ENCODE data around the gene ATP2A1.

The ATP2A1 gene

DNA sequence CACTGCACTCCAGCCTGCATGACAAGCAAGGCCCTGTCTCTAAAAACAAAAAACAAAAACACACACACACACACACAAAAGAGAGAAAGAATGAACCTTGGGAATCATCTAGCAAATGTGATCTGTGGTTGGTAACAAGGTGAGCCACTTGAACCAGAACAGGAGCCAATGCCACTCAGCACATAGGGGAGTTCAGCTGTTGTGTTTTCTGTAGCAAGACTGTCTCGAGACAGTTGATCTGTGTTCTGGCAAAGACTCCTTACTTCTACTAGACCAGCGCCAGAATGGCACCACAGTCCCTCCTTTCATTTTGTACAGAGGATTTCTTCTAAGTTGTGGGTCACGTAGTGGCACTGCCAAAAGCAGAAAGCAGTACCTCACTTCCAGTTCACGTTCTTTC, 20.7 kb downstream of the ATP2A1 start:
- Histone ChIP-seq H2AFZ (no peak overlapping the region), H3K27ac (no peak overlapping the region), H3K9me3 (ENCODE audit: control insufficient read depth, low read length) (no peaks in the 10 kb centered on the region), H3K4me3 (ENCODE audit: low read depth, low read length) (no peak overlapping the region), H3K79me2 (no peaks in the 10 kb centered on the region), H3K4me2 (ENCODE audit: low read length) (no peak overlapping the region), H3K4me1 (no peaks in the 10 kb centered on the region), H3K27me3 (ENCODE audit: control insufficient read depth, insufficient read depth, low read length) (no peaks in the 10 kb centered on the region), H3K9ac (no peak overlapping the region), H3K36me3 (ENCODE audit: control insufficient read depth, insufficient read depth, low read length) (no peaks in the 10 kb centered on the region)
- TF ChIP-seq, protein P1, sequence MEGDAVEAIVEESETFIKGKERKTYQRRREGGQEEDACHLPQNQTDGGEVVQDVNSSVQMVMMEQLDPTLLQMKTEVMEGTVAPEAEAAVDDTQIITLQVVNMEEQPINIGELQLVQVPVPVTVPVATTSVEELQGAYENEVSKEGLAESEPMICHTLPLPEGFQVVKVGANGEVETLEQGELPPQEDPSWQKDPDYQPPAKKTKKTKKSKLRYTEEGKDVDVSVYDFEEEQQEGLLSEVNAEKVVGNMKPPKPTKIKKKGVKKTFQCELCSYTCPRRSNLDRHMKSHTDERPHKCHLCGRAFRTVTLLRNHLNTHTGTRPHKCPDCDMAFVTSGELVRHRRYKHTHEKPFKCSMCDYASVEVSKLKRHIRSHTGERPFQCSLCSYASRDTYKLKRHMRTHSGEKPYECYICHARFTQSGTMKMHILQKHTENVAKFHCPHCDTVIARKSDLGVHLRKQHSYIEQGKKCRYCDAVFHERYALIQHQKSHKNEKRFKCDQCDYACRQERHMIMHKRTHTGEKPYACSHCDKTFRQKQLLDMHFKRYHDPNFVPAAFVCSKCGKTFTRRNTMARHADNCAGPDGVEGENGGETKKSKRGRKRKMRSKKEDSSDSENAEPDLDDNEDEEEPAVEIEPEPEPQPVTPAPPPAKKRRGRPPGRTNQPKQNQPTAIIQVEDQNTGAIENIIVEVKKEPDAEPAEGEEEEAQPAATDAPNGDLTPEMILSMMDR (IDR thresholded peaks at IDR 0.05), result no peak

DNA sequence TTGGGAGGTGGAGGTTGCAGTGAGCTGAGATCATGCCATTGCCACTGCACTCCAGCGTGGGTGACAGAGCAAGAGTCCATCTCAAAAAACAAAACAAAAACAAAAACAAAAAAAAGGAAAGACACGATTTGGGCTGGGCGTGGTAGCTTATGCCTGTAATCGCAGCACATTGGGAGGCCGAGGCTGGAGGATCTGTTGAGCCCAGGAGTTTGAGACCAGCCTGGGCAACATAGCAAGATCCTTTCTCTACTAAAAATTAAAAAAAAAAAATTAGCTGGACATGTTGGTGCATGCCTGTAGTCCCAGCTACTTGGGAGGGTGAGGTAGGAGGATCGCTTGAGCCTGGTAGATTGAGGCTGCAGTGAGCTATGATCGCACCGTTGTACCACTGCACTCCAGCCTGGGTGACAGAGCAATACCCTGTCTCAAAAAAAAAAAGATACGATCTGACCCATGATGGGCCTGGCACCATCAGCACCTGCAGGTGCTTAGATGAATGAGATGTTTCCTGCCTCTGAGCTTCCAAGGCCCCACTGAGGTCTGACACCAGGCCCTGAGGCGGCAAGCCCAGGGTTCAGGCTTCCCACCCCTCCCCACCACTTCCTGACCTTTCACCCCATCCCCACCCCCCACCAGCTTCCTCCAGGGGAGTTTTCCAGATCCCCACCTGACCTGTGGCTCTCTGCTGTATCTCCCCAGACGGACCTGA, 21.7 kb downstream of the ATP2A1 start:
- Histone ChIP-seq H3K79me2 (no peaks in the 10 kb centered on the region), H3K4me2 (ENCODE audit: low read length) (no peak overlapping the region), H2AFZ (no peak overlapping the region), H3K27me3 (ENCODE audit: control insufficient read depth, insufficient read depth, low read length) (no peaks in the 10 kb centered on the region), H3K4me3 (ENCODE audit: low read depth, low read length) (no peak overlapping the region), H3K27ac (no peak overlapping the region), H3K9ac (no peak overlapping the region), H3K9me3 (ENCODE audit: control insufficient read depth, low read length) (no peaks in the 10 kb centered on the region), H3K36me3 (ENCODE audit: control insufficient read depth, insufficient read depth, low read length) (no peaks in the 10 kb centered on the region), H3K4me1 (no peaks in the 10 kb centered on the region)
- TF ChIP-seq, protein P1 (IDR thresholded peaks at IDR 0.05), result no peak

DNA sequence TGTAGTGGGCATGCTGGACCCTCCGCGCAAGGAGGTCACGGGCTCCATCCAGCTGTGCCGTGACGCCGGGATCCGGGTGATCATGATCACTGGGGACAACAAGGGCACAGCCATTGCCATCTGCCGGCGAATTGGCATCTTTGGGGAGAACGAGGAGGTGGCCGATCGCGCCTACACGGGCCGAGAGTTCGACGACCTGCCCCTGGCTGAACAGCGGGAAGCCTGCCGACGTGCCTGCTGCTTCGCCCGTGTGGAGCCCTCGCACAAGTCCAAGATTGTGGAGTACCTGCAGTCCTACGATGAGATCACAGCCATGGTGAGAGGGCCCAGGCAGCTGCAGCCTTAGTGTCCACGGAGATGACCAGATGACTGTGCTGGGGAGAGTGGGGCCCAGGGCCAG, 22.3 kb downstream of the ATP2A1 start:
- H3K9ac ChIP-seq, result no peak overlapping the region
- TF ChIP-seq, protein P1 (IDR thresholded peaks at IDR 0.05), result no peak
- no peaks in the 10 kb centered on the region for H3K79me2 ChIP-seq
- no peak overlapping the region for H3K27ac ChIP-seq
- no peaks in the 10 kb centered on the region for H3K36me3 ChIP-seq (ENCODE audit: control insufficient read depth, insufficient read depth, low read length)
- H3K9me3 ChIP-seq (ENCODE audit: control insufficient read depth, low read length), result no peaks in the 10 kb centered on the region
- no peak overlapping the region for H2AFZ ChIP-seq
- H3K4me1 ChIP-seq, result no peaks in the 10 kb centered on the region
- no peak overlapping the region for H3K4me2 ChIP-seq (ENCODE audit: low read length)
- no peak overlapping the region for H3K4me3 ChIP-seq (ENCODE audit: low read depth, low read length)
- no peaks in the 10 kb centered on the region for H3K27me3 ChIP-seq (ENCODE audit: control insufficient read depth, insufficient read depth, low read length)

DNA sequence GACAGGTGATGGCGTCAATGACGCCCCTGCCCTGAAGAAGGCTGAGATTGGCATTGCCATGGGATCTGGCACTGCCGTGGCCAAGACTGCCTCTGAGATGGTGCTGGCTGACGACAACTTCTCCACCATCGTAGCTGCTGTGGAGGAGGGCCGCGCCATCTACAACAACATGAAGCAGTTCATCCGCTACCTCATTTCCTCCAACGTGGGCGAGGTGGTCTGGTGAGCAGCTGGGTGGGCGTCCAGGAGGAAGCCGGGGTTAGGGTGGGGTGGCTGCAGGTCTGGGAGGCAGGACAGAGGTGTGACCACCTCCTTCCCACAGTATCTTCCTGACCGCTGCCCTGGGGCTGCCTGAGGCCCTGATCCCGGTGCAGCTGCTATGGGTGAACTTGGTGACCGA, 23.6 kb downstream of the ATP2A1 start:
- Histone ChIP-seq H3K27ac (no peak overlapping the region), H3K9ac (no peak overlapping the region), H3K27me3 (ENCODE audit: control insufficient read depth, insufficient read depth, low read length) (no peaks in the 10 kb centered on the region), H3K4me3 (ENCODE audit: low read depth, low read length) (no peak overlapping the region), H2AFZ (no peak overlapping the region), H3K4me2 (ENCODE audit: low read length) (no peak overlapping the region), H3K4me1 (no peaks in the 10 kb centered on the region), H3K9me3 (ENCODE audit: control insufficient read depth, low read length) (no peaks in the 10 kb centered on the region), H3K79me2 (no peaks in the 10 kb centered on the region), H3K36me3 (ENCODE audit: control insufficient read depth, insufficient read depth, low read length) (no peaks in the 10 kb centered on the region)
- TF ChIP-seq, protein P1 (IDR thresholded peaks at IDR 0.05), result no peak

DNA sequence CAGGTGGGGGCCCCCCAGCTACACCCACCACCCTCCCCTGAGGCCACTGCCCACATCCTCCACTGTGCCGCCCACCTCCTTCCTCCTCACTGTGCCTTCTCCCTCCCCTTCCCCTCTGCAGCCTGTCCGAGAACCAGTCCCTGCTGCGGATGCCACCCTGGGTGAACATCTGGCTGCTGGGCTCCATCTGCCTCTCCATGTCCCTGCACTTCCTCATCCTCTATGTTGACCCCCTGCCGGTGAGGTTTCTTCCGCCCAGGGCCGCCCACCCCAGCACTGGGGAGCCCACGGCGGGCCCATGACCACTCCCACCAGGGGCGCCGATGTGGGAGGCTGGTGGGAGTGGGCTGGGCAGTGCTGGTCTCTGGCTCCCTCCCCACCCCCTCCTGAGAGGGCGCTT, 24.6 kb downstream of the ATP2A1 start:
- no peak overlapping the region for H2AFZ ChIP-seq
- H3K4me3 ChIP-seq (ENCODE audit: low read depth, low read length), result no peak overlapping the region
- H3K27ac ChIP-seq, result no peak overlapping the region
- TF ChIP-seq, protein P1 (IDR thresholded peaks at IDR 0.05), result no peak
- no peaks in the 10 kb centered on the region for H3K79me2 ChIP-seq
- H3K4me2 ChIP-seq (ENCODE audit: low read length), result no peak overlapping the region
- H3K27me3 ChIP-seq (ENCODE audit: control insufficient read depth, insufficient read depth, low read length), result no peaks in the 10 kb centered on the region
- no peaks in the 10 kb centered on the region for H3K4me1 ChIP-seq
- no peaks in the 10 kb centered on the region for H3K9me3 ChIP-seq (ENCODE audit: control insufficient read depth, low read length)
- H3K36me3 ChIP-seq (ENCODE audit: control insufficient read depth, insufficient read depth, low read length), result no peaks in the 10 kb centered on the region
- no peak overlapping the region for H3K9ac ChIP-seq
